Hepatocyte (in vitro differentiated cells): ENCODE data around the gene CYP4F8. TPM values are rescaled to one million over a fixed set of nuclear protein-coding genes. Genes with fewer than 3 reads are reported as not detected.

Experiments used
- DNase-seq: peaks from one replicate; pipeline ENCODE4 v3.0.0-alpha.2; 2016; ENCODE audit warnings: low spot score
- H2AFZ ChIP-seq: fragments of 200-600 bp; sonication (generic); 2 replicates; pipeline ENCODE4 v1.6.0; 2016; ENCODE audit warnings: antibody characterized with exemption, mild to moderate bottlenecking
- H3K27ac ChIP-seq: fragments of 200-600 bp; sonication (generic); 2 replicates; pipeline ENCODE4 v1.5.1; 2016; ENCODE audit warnings: mild to moderate bottlenecking
- H3K27me3 ChIP-seq: fragments of 200-600 bp; sonication (generic); 2 replicates; pipeline ENCODE4 v1.6.1; 2016
- H3K36me3 ChIP-seq: fragments of 200-600 bp; sonication (generic); replicated peaks from 2 replicates; pipeline ENCODE4 v1.5.1; 2016; ENCODE audit warnings: low read depth; ENCODE audit not compliant: insufficient read depth
- H3K4me1 ChIP-seq: fragments of 200-600 bp; sonication (generic); 2 replicates; pipeline ENCODE4 v1.5.1; 2016; ENCODE audit warnings: mild to moderate bottlenecking, moderate library complexity; ENCODE audit not compliant: insufficient read depth
- H3K4me2 ChIP-seq: fragments of 200-600 bp; sonication (generic); 2 replicates; pipeline ENCODE4 v1.6.0; 2016
- H3K4me3 ChIP-seq: fragments of 200-600 bp; sonication (generic); 2 replicates; pipeline ENCODE4 v1.5.1; 2016; ENCODE audit warnings: mild to moderate bottlenecking
- H3K79me2 ChIP-seq: fragments of 200-600 bp; sonication (generic); 2 replicates; pipeline ENCODE4 v1.6.0; 2017; ENCODE audit warnings: mild to moderate bottlenecking
- H3K9me2 ChIP-seq: fragments of 200-600 bp; sonication (generic); replicated peaks from 2 replicates; pipeline ENCODE4 v1.6.0; 2017; ENCODE audit warnings: mild to moderate bottlenecking; ENCODE audit not compliant: insufficient read depth
- H3K9me3 ChIP-seq: fragments of 200-600 bp; sonication (generic); 2 replicates; pipeline ENCODE4 v1.5.1; 2016; ENCODE audit warnings: low read depth, mild to moderate bottlenecking
- H4K20me1 ChIP-seq: fragments of 200-600 bp; sonication (generic); 2 replicates; pipeline ENCODE4 v1.6.0; 2016; ENCODE audit warnings: mild to moderate bottlenecking; ENCODE audit not compliant: insufficient read depth, poor library complexity, severe bottlenecking
- EZH2 ChIP-seq: fragments of 200-600 bp; sonication (generic); IDR thresholded peaks from 2 replicates; pipeline ENCODE4 v1.6.1; 2016; ENCODE audit warnings: antibody characterized with exemption, mild to moderate bottlenecking, borderline replicate concordance
- EZH2phosphoT487 ChIP-seq: fragments of 200-600 bp; sonication (generic); IDR thresholded peaks from one replicate; pipeline ENCODE4 v1.6.1; 2018; ENCODE audit warnings: antibody characterized with exemption, mild to moderate bottlenecking, low read depth, moderate library complexity; ENCODE audit not compliant: unreplicated experiment, severe bottlenecking
- WGBS: methylation state at CpG from one replicate; pipeline ENCODE4 v1.1.6; 2016; ENCODE audit warnings: low lambda C conversion rate; ENCODE audit errors: missing lambda C conversion rate; 5-methylcytosine and 5-hydroxymethylcytosine counted together
- polyA plus RNA-seq: library from polyadenylated mRNA; unstranded; fragments of >200 nt; fragmentation: Nextera tagmentation; extraction: Ambion mirVana; gene quantifications from 2 replicates; pipeline ENCODE4 v1.2.1, GENCODE V29; 2016
- total RNA-seq: library from RNA; depleted of rRNA; stranded (reverse); fragments of >200 nt; gene quantifications from 2 replicates; pipeline ENCODE4 v1.2.3, GENCODE V29; 2014
- TF ChIP-seq, protein P1 (sequence below): fragments of 200-600 bp; sonication (generic); IDR thresholded peaks from 2 replicates; pipeline ENCODE4 v1.5.1; 2016; ENCODE audit warnings: antibody characterized with exemption, mild to moderate bottlenecking; ENCODE audit not compliant: poor library complexity

The CYP4F8 gene
- total and polyA plus RNA-seq, 2 experiments from 2014 or later = not detected

DNA sequence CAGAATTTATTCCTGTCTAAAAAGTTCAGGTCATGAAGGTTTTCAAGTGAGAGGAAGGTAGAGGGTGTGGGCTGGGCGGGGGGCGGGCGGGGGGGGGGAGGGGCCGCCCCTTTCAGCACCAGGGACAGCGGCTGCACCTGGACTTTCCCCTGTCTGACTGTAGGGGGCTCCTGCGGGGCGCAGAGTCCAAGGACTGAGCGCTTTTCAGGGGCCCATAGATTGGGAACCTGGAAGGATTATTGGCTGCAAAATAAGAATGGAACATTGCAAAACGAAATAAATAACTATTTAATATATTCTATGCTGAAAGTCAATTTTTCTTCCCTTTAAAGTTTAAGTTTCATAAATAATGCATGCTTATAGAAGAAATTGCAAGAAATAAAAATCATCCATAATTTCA is 16.8 kb downstream of the CYP4F8 start:
- H3K27ac ChIP-seq = no peak overlapping the region
- H4K20me1 ChIP-seq = no peaks in the 10 kb centered on the region
- H2AFZ ChIP-seq = no peak overlapping the region
- no peaks in the 10 kb centered on the region for H3K4me1 ChIP-seq
- H3K27me3 ChIP-seq = no peaks in the 10 kb centered on the region
- no peaks in the 10 kb centered on the region for H3K9me2 ChIP-seq
- H3K79me2 ChIP-seq = no peaks in the 10 kb centered on the region
- DNase-seq = no peak
- H3K36me3 ChIP-seq = no peaks in the 10 kb centered on the region
- peaks cover 4% of the 10 kb centered on the region for H3K9me3 ChIP-seq
- H3K4me2 ChIP-seq = no peak overlapping the region
- TF ChIP-seq, protein P1, sequence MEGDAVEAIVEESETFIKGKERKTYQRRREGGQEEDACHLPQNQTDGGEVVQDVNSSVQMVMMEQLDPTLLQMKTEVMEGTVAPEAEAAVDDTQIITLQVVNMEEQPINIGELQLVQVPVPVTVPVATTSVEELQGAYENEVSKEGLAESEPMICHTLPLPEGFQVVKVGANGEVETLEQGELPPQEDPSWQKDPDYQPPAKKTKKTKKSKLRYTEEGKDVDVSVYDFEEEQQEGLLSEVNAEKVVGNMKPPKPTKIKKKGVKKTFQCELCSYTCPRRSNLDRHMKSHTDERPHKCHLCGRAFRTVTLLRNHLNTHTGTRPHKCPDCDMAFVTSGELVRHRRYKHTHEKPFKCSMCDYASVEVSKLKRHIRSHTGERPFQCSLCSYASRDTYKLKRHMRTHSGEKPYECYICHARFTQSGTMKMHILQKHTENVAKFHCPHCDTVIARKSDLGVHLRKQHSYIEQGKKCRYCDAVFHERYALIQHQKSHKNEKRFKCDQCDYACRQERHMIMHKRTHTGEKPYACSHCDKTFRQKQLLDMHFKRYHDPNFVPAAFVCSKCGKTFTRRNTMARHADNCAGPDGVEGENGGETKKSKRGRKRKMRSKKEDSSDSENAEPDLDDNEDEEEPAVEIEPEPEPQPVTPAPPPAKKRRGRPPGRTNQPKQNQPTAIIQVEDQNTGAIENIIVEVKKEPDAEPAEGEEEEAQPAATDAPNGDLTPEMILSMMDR = no peak
- WGBS = 13% methylated on average over 6 of the region's 9 CpGs
- no peak overlapping the region for H3K4me3 ChIP-seq

DNA sequence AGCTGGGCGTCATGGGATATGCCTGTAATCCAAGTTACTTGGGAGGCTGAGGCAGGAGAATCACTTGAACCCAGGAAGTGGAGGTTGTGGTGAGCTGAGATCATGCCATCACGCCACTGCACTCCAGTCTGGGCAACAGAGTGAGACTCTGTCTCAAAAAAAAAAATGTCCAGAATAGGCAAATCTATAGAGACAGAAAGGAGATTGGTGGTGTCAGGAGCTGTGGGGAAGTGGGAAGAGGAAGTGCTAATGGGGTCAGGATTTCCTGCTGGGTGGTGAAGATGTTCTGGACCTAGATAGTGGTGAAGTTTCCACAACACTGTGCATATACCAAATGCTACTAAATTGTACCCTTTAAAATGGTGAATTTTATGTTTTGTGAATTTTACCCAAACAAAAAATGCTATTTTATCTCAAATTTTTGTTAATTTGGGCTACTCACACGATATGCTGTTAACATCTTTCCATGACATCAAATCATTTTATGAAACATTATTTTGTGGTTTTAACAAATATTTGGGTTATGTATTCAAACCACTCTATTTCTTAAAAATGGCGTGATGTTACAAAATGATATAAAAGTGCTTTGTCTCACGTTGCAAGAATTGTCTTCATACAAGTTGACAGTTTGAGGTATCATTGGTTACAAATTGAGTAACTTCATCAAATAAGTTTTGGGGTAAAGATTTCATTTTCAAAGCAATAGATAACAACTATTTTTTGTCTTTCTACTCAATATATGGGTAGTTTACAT is 18.2 kb downstream of the CYP4F8 start:
- Histone ChIP-seq H3K4me1 (no peaks in the 10 kb centered on the region), H3K9me2 (no peaks in the 10 kb centered on the region), H3K36me3 (no peaks in the 10 kb centered on the region), H3K27ac (no peak overlapping the region), H3K9me3 (peaks cover 4% of the 10 kb centered on the region), H3K4me3 (no peak overlapping the region), H3K79me2 (no peaks in the 10 kb centered on the region), H3K27me3 (no peaks in the 10 kb centered on the region), H4K20me1 (no peaks in the 10 kb centered on the region), H3K4me2 (no peak overlapping the region), H2AFZ (no peak overlapping the region)
- no peak for DNase-seq
- WGBS = 48% methylated on average over 5 of the region's 5 CpGs
- TF ChIP-seq, protein P1 = no peak
- TF ChIP-seq EZH2phosphoT487 = no peak
- TF ChIP-seq EZH2 = no peak

DNA sequence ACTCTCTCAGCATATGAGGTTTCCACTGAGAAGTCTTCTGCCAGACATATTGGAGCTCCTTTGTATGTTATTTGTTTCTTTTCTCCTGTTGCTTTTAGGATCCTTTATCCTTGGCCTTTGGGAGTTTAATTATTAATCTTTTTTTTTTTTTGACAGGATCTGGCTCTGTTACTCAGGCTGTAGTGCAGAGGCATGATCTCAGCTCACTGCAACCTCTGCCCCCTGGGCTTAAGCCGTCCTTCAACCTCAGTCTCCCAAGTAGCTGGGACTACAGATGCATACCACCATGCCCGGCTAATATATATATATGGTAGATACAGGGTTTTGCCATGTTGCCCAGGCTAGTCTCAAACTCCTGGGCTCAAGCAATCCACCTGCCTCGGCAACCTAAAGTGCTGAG is 19.1 kb downstream of the CYP4F8 start:
- no peak overlapping the region for H3K27ac ChIP-seq
- TF ChIP-seq, protein P1 = no peak
- no peak for TF ChIP-seq EZH2
- TF ChIP-seq EZH2phosphoT487 = no peak
- no peak overlapping the region for H3K4me3 ChIP-seq
- no peak overlapping the region for H3K4me2 ChIP-seq
- H2AFZ ChIP-seq = no peak overlapping the region
- 48% methylated on average over 3 of the region's 3 CpGs for WGBS
- no peaks in the 10 kb centered on the region for H3K9me2 ChIP-seq
- no peak for DNase-seq
- no peaks in the 10 kb centered on the region for H3K27me3 ChIP-seq
- peaks cover 4% of the 10 kb centered on the region for H3K9me3 ChIP-seq
- no peaks in the 10 kb centered on the region for H3K36me3 ChIP-seq
- H3K4me1 ChIP-seq = no peaks in the 10 kb centered on the region
- no peaks in the 10 kb centered on the region for H3K79me2 ChIP-seq
- H4K20me1 ChIP-seq = no peaks in the 10 kb centered on the region
